Heart left ventricle (tissue), 13 donors: Measurements from ENCODE around the gene MAML3.

Source experiments
- CTCF ChIP-seq, 12 donors: fragments of 200-600 bp; sonication (generic) in 4 of 12; IDR thresholded peaks; one replicate each; pipeline versions ENCODE4 v1.5.0 to v1.8.0; 2018 to 2022; ENCODE audit warnings: antibody characterized with exemption in 12 of 12, mild to moderate bottlenecking in 5 of 12
- POLR2A ChIP-seq, 2 donors: fragments of 450-650 bp; IDR thresholded peaks; one replicate each; pipeline ENCODE4 v1.6.1; 2017; ENCODE audit warnings: antibody characterized with exemption in 2 of 2, mild to moderate bottlenecking in 2 of 2, moderate library complexity in 2 of 2
- donor health status: ischemic (EF 13 %, LVEDD 7.1; RV severe dilation, severe dysfunction).
- donor health status: DM: no; HTN: yes; CAD: no.
- donor health status: DM: no; HTN: no; CAD: no.
- donor health status: ischemic (EF 25% LVEDD 6.9; RV normal size, moderate dysfunction).
- donor health status: ischemic (EF 25% LVEDD 5.7; RV mildly dilated, moderate dysfunction).
- donor health status: ischemic (EF 35%, LVEDD 5.7; RV mildly dilated, moderate dysfunction).
- donor health status: nonischemic (EF 11% LVEDD 7.7; RV severe dilation, severe dysfunction).
- donor health status: DM: yes; HTN: yes; CAD: no.
- donor health status: PGD.
- donor health status: ischemic (EF 29% LVEDD 5.4; RV normal size, mild dysfunction).
- donor health status: nonischemic (EF 23%, LVEDD 6.1; RV moderate dilation, normal function).

- TF ChIP-seq CTCF (IDR thresholded peaks at IDR 0.05), result no peak
- no peak for TF ChIP-seq POLR2A (IDR thresholded peaks at IDR 0.05)
Measured at GRCh38 chr4:140125374-140125773, 28.6 kb downstream of the MAML3 start.
